Central memory CD8-positive, alpha-beta T cell (primary cell): ENCODE measurements around the gene RANBP6.
A peak's percentile ranks its signal among the peaks of the same experiment; 100 is the strongest.

Experiments
- ATAC-seq: fragments of 150-1000 bp; cut with Tn5 transposase; replicated peaks from 2 replicates; pipeline ENCODE4 v1.10.0; 2022; ENCODE audit warnings: mild to moderate bottlenecking, moderate FRiP score, moderate number of reproducible peaks; ENCODE audit not compliant: poor library complexity, severe bottlenecking; ENCODE audit errors: extremely low read depth
- DNase-seq, 2 donors: peaks; one replicate each; pipeline ENCODE4 v3.0.0; 2021; ENCODE audit warnings: low spot score in 2 of 2
- H3K27ac Mint-ChIP-seq: one replicate; pipeline ENCODE4 v1.8.0; 2022; ENCODE audit warnings: low read depth, mild to moderate bottlenecking, moderate library complexity, mixed read lengths
- H3K27me3 Mint-ChIP-seq: one replicate; pipeline ENCODE4 v1.8.0; 2022; ENCODE audit warnings: mixed read lengths
- H3K36me3 Mint-ChIP-seq: one replicate; pipeline ENCODE4 v1.8.0; 2022; ENCODE audit warnings: mild to moderate bottlenecking, moderate library complexity, mixed read lengths; ENCODE audit not compliant: insufficient read depth
- H3K4me1 Mint-ChIP-seq: one replicate; pipeline ENCODE4 v1.8.0; 2022; ENCODE audit warnings: mixed read lengths
- H3K4me3 Mint-ChIP-seq: one replicate; pipeline ENCODE4 v1.8.0; 2022; ENCODE audit warnings: mild to moderate bottlenecking, moderate library complexity, mixed read lengths
- H3K9me3 Mint-ChIP-seq: one replicate; pipeline ENCODE4 v1.8.0; 2022; ENCODE audit warnings: mixed read lengths

RANBP6 gene

GRCh38 chr9:5994493-5994892, 20.9 kb downstream of the RANBP6 start:
- Mint-ChIP-seq H3K27me3 (no peaks in the 10 kb centered on the region), H3K9me3 (no peaks in the 10 kb centered on the region), H3K4me1 (peaks cover 51% of the 10 kb centered on the region), H3K4me3 (no peak overlapping the region), H3K27ac (peak overlapping the region; percentile 2), H3K36me3 (peaks cover 7% of the 10 kb centered on the region)
- ATAC-seq (no peak), DNase-seq (no peak)

- peaks cover 20% of the 10 kb centered on the region for H3K36me3 Mint-ChIP-seq
- peaks cover 28% of the 10 kb centered on the region for H3K4me1 Mint-ChIP-seq
- ATAC-seq (no peak), DNase-seq (no peak)
- H3K27ac Mint-ChIP-seq = no peak overlapping the region
- H3K9me3 Mint-ChIP-seq = no peaks in the 10 kb centered on the region
- H3K27me3 Mint-ChIP-seq = no peaks in the 10 kb centered on the region
- H3K4me3 Mint-ChIP-seq = no peak overlapping the region
These were observed 27.2 kb downstream of the RANBP6 start for GRCh38 chr9:5988265-5988664.

- H3K27ac Mint-ChIP-seq = peak overlapping the region; percentile 19
- ATAC-seq (no peak), DNase-seq (no peak)
- peaks cover 28% of the 10 kb centered on the region for H3K4me1 Mint-ChIP-seq
- no peak overlapping the region for H3K4me3 Mint-ChIP-seq
- H3K27me3 Mint-ChIP-seq = no peaks in the 10 kb centered on the region
- peaks cover 14% of the 10 kb centered on the region for H3K36me3 Mint-ChIP-seq
- no peaks in the 10 kb centered on the region for H3K9me3 Mint-ChIP-seq
These were observed 32.4 kb downstream of the RANBP6 start for GRCh38 chr9:5983042-5983441.

- no peak for DNase-seq
- Mint-ChIP-seq H3K27me3 (no peaks in the 10 kb centered on the region), H3K4me3 (no peak overlapping the region), H3K36me3 (peaks cover 13% of the 10 kb centered on the region), H3K4me1 (peaks cover 26% of the 10 kb centered on the region), H3K27ac (no peak overlapping the region), H3K9me3 (no peaks in the 10 kb centered on the region)
- no peak for ATAC-seq
These were observed 33.1 kb downstream of the RANBP6 start for GRCh38 chr9:5982317-5982716.

- peaks cover 40% of the 10 kb centered on the region for H3K4me1 Mint-ChIP-seq
- ATAC-seq (no peak), DNase-seq (no peak)
- no peaks in the 10 kb centered on the region for H3K9me3 Mint-ChIP-seq
- H3K27ac Mint-ChIP-seq = no peak overlapping the region
- no peak overlapping the region for H3K4me3 Mint-ChIP-seq
- H3K36me3 Mint-ChIP-seq = peaks cover 6% of the 10 kb centered on the region
- H3K27me3 Mint-ChIP-seq = no peaks in the 10 kb centered on the region
These were observed 36.9 kb downstream of the RANBP6 start for GRCh38 chr9:5978523-5978922.

- H3K27me3 Mint-ChIP-seq = no peaks in the 10 kb centered on the region
- peaks cover 5% of the 10 kb centered on the region for H3K36me3 Mint-ChIP-seq
- H3K9me3 Mint-ChIP-seq = no peaks in the 10 kb centered on the region
- peaks cover 42% of the 10 kb centered on the region for H3K4me1 Mint-ChIP-seq
- ATAC-seq (no peak), DNase-seq (no peak)
- peak overlapping the region; percentile 74 for H3K27ac Mint-ChIP-seq
- no peak overlapping the region for H3K4me3 Mint-ChIP-seq
These were observed 38.6 kb downstream of the RANBP6 start for GRCh38 chr9:5976674-5977397.

- Mint-ChIP-seq H3K36me3 (peaks cover 26% of the 10 kb centered on the region), H3K4me3 (no peak overlapping the region), H3K27ac (peak overlapping the region; percentile 2), H3K9me3 (no peaks in the 10 kb centered on the region), H3K27me3 (no peaks in the 10 kb centered on the region), H3K4me1 (peaks cover 28% of the 10 kb centered on the region)
- ATAC-seq (no peak), DNase-seq (no peak)
These were observed 43.7 kb downstream of the RANBP6 start for GRCh38 chr9:5971740-5972139.
